Ureter (tissue), 1 donor: ENCODE measurements around the gene MEF2B. TPM values are rescaled to one million over a fixed set of nuclear protein-coding genes. Genes with fewer than 3 reads are reported as not detected.
A peak's percentile ranks its signal among the peaks of the same experiment; 100 is the strongest.
"Not testable (repeated sequence)": the region's sequence is repeated elsewhere in the genome, so short reads cannot be mapped to it uniquely, and the experiment has no call there.

Source experiments
- DNase-seq: peaks from one replicate; pipeline ENCODE4 v3.0.0-alpha.2; 2020; ENCODE audit warnings: low spot score
- total RNA-seq: library from RNA; stranded (reverse); gene quantifications from one replicate; pipeline ENCODE4 v1.2.4, GENCODE V29; 2023
- donor health status: DM: yes; HTN: yes; CAD: no.

Gene MEF2B
- total RNA-seq, 1 donor from 2014 or later, result 4.4 TPM

DNA sequence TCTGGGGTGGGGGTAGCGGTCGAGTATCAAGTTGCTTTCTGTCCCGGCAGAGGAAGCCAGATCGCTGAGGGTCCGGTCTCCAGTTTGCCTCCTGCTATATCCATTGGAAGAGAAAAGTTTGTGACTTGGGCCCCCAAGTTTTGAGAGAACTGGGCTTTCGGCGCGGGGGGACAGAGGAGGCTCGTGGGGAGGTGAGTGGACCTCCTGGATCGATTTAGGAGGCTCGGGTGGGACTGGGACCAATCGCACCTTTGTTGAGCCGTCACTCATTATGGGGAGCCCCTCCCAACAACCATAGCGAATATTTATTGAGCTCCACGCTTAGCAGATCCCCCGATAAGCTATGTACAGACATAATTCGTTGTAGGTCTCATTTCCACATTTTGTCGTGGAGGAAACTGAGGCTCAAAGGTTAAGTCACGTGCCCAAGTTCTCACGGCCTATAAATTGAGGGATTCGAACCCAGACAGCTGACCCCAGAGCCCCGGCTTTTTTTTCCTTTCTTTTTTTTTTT lies 22.9 kb upstream of the MEF2B start:
- no peak for DNase-seq

DNA sequence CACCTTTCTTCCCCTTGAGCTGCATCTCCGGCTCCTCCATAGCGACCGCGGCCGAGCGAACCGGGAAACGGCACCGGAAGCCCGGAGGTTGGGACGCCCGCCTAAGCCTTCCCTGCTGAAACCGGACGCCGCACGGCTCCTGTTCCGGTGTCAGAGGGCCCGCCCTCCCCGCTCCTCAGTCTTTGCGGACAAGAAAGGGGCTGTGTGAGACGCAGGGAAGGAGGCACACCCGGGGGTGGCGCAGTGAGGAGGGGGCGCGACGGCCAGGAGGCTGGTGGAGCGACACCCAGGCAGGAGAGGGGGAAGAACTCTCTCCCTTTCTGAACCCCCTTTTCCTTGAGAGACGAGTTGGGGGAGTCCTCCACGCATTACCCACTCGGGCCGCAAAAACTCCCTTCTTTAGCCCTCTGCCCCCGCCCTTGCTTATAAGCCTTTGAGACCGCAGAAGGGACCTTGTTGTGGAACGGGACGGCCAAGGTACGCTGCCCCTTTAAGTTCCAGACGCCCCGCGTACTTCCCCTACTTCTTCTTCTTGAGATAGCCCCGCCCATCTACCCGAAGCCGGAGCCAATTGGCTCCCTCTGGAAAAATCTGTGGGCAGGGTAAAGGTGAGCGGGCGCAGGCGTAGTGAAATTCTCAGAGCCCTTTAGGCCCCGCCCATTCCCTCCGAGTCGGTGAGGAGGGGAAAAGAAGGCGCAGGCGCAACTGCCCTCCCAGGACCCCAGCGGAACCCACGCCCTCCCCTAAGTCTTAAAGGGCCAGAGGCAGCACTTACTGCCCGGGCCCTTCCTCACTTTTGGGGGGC lies 22.2 kb upstream of the MEF2B start, which contains the start of the genes BORCS8 and RFXANK:
BORCS8 (minus strand) TSS at position 75 of the 805 bp plus-strand sequence; CDS start at position 40, 35 bp downstream.
RFXANK (plus strand) TSS at position 181 of the 805 bp plus-strand sequence. CDS start 1,689 bp downstream, outside the sequence.
- DNase-seq, result peak; percentile 99

DNA sequence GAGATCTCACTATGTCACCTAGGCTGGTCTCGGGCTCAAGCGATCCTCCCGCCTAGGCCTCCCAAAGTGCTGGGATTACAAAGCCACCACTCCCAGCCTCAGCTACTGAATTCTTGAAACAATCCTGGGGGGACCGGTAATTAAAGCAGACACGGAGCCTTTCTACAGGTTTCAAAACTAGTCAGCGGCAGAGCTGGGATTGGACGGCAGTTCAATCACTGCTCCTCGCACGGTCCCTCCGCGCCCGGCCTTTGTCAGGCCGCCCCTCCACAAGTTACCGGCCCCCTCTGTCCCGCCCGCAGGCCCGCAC lies 21.7 kb upstream of the MEF2B start:
- no peak for DNase-seq

DNA sequence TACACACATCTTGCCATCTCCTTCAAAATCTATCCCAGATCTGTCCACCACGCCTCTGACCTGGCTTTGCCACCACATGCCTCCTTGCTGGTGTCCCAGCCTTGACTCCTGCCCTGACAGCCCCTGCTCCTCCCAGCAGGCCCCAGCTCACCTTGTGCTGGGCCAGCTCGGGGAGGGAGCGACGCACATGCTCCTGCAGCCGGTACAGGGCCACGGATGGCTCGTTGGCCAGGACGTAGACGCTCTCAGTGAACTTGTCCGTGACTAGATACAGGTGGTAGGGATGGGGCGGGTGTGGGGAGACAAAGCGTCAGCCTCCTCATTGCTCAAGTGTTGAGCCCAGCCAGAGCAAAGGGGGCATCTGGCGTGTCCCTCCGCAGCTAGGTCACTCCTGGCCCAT lies 16.7 kb upstream of the MEF2B start:
- no peak for DNase-seq

DNA sequence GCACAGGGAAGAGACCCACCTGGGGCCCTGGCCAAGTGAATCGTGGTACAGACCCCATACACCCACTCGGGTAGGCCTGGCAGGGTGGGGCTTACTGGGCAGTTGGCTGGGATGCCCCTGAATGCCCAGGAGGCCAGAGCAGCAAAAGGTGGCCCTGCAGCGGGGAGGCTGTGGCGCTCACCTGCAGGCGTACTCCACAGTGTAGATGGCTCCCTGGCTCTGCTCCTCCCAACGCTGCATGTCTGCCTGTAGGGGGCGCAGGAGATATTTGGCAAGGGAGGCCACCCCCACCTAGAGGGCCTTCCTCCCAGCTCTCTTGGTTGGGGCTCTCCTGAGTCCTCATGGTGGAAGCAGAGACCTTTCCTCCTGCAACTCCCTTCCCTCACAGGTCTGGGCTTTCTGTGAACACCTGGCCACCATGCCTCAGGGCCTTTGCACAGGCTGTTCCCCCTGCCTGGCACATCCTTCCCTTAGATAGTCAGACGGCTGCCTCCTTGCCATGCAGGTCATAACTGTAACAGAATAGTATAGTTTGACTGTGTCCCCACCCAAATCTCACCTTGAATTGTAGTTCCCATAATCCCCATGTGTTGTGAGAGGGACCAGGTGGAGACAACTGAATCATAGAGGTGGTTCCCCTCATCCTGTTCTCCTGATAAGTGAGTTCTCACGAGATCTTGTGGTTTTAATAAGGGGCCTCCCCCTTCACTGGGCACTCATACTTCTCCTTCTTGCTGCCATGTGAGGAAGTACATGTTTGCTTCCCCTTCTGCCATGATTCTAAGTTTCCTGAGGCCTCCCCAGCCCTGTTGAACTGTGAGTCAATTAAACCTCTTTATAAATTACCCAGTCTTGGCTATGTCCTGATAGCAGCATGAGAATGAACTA lies 16.0 kb upstream of the MEF2B start:
- no peak for DNase-seq

DNA sequence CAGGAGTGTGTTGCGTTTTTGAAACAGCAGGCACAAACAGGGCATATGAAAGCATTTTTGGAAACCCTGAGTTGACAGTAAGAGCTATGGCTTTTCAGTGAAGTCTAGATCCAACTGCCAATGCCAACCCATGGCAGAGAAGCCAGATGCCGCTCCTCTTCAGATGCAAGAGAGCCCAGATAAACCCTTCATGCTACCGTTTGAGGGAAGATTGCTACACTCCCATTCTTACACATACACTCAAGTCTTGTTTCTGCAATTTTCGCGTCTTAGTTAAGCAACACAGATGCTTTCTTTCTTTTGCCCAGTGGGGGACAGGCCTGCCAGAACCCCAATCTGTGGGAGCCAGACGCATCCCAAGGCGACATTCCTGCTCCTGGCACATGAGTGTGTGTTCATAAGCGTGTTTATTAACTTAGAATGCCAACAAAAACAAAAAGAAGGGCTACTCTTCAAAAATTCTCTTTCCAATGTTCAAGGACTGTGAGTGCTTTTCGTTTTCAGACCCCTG lies 11.5 kb upstream of the MEF2B start:
- no peak for DNase-seq

DNA sequence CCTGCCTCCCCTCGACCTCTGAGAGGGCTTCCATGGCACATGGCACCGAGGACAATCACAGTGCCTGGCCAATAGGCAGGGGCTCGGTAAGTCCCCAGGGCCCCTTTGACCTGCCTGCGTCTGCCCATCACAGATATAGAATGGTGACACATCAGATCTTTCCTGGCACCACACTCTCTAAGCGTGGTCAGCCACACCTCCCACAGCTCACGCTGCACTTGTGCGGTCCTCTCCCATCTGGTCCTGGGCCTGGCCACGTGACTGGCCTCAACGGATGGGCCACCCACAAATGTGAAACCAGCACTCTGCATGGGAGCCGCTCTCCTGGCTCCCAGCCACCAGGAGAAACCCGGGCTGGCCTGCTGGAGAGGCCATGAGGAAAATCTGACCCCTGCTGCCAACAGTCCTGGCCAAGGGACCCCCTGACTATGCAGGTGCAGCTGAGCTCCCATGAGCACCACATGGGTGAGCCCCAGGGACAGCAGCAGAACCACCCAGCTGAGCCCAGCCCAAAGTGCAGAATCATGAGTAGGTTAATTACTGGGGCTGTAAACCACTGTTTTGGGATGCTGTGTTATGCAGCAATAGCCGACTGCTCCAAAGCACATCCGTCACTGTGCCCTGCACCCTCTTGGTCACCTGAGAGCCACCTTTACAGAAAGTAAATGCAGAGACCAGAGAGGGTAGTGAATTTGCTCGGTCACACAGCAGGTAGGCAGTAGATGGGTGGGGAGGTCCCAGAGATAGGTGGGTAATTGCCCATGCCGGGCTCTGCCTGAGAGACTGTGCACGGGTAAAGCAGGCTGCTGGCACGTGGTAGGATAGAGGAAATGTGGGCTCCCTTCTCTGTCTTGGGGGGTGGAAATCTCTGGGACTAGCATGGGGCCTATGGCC lies 9.7 kb upstream of the MEF2B start:
- DNase-seq, result no peak

DNA sequence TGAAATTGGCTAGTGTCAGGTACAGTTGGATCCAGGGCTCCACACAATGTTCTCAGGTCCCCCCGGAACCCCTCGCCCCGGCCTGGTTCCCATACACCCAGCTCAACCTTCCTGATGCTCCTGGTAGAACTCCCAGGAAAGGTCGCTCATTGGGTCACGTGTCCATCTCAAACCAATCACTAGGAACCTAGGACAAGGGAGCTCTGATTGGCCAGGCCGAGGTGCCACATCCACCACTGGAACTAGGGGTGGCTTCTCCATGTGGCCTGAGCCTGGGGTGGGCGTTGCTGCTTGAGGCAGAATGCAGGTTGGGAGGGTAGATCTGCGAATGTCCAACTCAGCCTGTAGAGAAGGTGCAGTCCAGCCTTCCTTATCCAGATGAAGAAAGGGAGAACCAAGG lies 6.9 kb upstream of the MEF2B start:
- DNase-seq, result no peak

DNA sequence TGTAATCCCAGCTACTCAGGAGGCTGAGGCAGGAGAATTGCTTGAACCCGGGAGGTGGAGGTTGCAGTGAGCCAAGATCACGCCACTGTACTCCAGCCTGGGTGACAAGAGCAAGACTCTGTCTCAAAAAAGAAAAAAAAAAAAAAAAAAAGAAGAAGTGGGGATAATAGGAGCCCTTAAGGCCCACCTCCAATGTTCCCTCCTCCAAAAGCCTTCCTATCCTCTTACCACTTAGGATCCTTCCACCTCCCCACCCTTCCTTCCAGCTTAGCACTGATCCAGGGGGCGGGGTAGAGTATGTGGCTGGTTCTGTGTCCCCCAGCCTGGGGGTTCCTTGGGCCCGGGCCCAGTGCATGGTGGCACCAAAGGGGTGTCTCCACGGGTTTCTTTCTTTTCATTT lies 3.2 kb upstream of the MEF2B start:
- not testable (repeated sequence) for DNase-seq

DNA sequence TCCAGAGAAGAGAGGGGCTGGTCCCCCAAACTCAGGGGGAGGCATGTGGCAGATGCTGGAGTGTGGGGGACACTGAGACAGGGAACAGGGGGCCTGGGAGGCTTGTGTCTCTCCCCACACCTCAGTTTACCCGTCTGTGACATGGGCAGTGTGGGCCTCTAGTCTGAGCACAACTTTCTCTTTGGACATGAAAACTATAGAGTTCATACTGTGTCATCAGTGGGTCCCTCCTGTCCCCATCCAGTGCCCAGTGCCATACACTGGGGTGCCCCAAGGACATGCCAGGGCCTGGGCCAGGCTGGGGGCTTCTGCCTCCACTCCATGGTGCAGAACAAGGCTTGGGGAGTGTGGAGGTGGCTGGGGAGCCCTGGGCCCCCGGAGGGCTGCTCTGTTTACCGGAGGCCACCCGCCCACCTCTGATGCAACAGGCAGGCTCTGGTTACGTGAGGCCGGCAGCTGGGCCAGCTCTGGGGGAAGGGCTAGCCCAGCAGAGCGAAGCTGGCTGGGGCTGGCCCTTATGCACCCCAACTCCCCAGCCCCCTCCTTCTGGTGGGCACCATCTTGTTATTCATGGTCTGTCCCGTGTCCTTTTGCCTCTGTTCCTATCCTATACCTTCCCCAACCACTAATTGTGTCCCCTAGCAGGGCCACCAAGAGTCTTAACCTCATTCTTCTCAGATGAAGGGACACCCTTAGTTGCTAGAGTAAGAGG lies 1.9 kb upstream of the MEF2B start:
- DNase-seq, result no peak

DNA sequence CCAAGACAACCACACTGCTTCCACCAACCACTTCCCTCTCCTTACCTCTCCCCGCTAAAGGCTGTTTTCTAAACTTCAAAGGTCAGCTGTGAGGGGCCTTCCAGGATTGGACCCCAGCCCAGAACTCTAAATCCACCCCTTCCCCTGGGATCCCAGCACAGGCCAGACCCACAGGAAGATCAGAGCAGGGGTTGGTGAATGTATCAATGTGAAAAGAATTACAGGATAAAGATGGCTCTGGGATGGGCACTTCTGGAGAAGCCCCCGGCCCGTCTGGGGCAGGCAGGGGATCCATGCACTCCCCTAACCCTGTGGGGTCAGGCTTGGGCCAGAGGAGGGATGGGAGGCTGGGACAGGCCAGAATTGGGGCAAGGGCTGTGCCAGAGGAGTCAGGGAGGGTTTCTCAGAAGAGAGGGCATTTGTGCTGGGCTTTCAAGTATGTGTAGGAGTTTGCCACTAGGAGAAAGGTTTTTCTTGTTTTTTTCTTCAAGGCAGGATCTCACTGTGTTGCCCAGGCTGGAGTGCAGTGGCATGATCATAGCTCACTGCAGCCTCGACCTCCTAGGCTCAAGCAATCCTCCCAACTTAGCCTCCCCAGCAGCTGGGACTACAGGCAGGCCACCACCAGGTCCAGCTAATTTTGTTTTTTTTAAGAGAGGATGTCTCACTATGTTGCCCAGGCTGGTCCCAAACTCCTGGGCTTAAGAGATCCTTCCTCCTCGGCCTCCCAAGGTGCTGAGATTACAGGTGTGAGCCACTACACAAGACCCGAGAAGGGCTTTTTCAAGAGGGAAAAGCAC lies 1.0 kb upstream of the MEF2B start:
- no peak for DNase-seq

DNA sequence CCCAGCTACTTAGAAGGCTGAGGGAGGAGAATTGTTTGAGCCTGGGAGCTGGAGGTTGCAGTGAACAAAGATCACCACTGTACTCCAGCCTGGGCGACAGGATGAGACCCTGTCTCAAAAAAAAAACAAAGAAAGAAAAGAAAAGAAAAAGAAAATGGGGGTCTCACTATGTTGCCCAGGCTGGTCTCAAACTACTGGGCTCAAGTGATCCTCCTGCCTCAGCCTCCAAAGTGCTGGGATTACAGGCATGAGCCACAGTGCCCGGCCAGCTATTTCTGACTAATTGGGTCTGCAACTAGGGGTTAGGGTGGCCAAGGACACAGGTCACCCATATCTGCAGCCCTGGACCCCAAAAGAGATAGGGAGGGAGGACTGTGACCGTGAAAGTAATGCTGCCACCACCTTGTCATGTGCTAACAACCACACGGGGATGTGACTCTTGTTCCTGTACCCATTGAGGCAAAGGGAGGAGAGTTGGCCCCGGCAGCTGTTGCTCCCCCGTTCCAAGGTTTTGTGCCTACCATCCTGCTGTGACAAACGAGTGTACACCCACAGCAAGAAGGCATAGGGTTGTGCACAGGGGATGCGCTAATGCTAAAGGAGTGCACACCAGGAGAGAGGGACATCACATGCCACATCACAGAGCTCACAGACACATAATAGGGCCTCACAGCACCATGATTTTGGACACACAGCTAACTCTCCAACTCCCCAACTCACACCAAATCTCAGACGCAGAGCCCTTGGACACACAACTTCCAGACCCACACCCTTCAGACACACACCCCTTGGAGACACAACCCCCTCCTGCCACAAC lies 619 bp downstream of the MEF2B start:
- no peak for DNase-seq

DNA sequence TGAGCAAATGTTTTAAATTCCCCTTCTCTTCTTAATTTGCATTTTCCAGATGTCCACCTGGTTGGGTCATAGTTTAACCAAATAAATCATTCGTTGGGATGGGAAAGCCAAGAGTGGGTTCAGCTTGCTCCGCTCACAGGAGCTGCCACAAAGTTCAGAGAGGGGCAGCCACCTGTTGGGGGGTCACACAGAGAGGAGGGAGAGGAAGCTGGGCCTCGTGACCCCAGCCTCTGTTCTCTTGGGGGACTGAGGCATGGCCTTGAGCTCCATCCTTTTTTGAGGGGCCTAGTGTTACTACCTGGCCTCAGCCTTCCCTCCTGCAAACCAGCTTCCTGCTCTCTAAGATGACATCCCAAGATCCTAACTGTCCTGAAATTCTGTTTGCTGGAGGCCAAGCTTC lies 2.5 kb downstream of the MEF2B start:
- no peak for DNase-seq

DNA sequence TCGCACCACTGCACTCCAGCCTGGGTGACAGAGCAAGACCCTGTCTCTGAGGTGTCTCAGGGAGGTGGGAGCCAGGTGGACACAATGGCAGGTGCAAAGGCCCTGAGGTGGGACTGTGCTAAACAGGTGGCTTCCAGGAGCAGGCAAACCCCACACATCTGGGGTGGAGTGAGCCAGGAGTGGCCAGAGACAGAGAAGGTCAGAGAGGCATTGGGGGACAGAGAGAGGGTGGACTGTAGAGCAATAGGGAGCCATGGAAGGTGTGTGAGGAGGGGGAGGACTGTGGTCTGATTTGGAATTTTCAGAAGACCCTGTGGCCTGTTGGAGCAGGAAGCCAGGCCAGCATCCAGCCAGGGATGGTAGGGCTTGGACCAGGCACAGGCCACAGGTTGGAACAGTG lies 4.7 kb downstream of the MEF2B start:
- DNase-seq, result no peak

DNA sequence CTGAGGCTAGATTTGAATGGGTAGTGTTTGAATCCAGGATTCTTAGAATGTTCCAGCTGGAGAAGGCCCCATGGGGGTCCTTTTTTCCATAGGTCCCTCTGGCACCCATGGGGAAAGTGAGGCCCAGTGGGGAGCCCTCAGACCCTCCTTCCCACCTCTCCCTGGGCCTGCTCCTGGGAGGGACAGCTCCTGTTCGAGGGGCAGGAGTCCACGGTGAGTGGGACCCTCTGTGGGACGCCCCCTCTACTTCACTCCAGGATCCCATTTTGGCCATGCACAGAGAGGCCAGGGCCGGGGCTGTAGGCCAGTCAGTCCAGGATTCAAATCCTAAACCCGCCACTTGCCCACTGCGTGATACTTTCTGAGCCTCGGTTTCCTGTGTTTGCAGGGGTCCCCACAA lies 7.6 kb downstream of the MEF2B start:
- no peak for DNase-seq

DNA sequence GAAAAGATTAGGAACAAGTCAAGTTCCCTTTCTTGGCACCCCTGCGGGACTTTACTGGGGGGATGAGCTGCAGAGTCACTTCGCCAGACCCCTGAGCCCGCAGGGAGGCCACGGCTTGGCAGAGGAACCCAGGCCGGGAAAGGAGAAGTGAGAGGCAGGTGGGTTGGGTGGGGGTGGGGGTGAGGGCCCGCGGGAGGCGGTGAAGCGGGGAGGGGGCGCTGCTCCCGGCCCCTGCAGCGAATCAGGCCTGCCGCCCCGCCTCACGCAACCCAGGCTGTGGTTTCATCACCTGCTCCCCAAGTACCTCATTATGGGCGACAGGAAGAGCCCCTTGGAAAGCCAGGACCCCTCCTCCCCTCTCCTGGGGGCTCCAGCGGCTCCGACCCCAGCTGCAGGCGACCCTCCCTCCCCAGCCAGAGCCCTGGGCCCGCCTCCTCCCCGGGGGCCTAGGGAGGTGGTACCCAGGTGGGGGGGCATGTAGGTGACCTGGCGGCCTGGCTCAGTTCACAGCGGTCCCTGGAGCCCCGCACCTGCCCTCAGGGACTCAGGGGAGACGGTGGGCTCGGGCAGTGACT lies 9.5 kb downstream of the MEF2B start:
- no peak for DNase-seq

DNA sequence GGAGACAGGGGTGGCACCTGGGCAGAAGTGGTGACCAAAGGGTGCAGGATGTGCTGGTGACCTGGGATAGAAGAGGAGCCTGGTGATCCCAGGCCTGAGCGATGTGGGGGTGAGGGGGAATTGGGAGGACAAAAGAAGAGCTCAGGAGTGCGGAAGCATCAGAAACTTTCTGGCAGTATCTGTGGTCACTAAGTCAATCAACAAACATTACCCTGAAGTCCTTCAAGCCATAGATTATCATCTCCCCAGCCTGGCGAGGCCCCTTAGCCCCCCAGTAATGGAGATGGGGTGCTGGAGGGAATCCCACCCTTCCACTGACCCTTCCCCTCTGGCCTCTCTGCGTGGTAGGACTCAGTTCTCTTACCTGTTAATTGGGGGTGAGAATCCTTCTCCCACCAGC lies 10.5 kb downstream of the MEF2B start:
- no peak for DNase-seq

DNA sequence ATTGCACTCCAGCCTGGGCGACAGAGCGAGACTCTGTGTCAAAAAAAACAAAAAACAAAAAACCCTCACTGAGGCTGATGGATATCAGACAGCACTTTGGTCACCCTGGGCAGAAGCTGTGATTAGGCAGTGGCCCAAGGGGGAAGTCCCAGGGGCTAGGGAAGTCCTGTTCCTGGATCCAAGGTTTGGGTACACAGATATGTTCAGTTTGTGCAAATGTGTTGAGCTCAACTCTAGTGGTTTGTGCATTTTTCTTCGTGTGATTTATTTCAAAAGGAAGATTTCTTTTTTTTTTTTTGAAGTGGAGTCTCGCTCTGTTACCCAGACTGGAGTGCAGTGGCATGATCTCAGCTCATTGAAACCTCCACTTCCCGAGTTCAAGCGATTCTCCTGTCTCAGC lies 12.3 kb downstream of the MEF2B start:
- no peak for DNase-seq
